OCI-LY7 (cell line): ENCODE results near the gene ODC1. TPM values are rescaled to one million over a fixed set of nuclear protein-coding genes. Genes with fewer than 3 reads are reported as not detected.

Experiments
- BruUV-seq: library from RNA; stranded (reverse); fragments of 400-500 nt; replicated peaks from 2 replicates; lab custom pipeline; 2021; lab: Mats Ljungman, UMichigan
- CTCF ChIA-PET: fragments of 300-600 bp; sonication (Branson Sonifier 250); formaldehyde crosslinking; loops from one replicate; lab custom pipeline; 2022; ENCODE audit warnings: antibody characterized with exemption; ENCODE audit not compliant: unreplicated experiment; lab: Charles Lee
- POLR2A ChIA-PET: fragments of 300-600 bp; sonication (Branson Sonifier 250); formaldehyde crosslinking; loops from one replicate; lab custom pipeline; 2022; ENCODE audit warnings: antibody characterized with exemption; lab: Charles Lee
- DNase-seq: peaks from one replicate; pipeline ENCODE4 v3.0.0-alpha.2; 2015; ENCODE audit warnings: low spot score
- H2AFZ ChIP-seq: fragments of 200-600 bp; sonication (generic), shearing (Covaris generic); 2 replicates; pipeline ENCODE4 v1.6.1; 2014; ENCODE audit warnings: mild to moderate bottlenecking, antibody characterized with exemption, low read length, moderate library complexity
- H3K27ac ChIP-seq: fragments of 200-600 bp; sonication (generic); 2 replicates; pipeline ENCODE4 v1.5.1; 2014; ENCODE audit warnings: mixed run types, low read depth, mild to moderate bottlenecking, moderate library complexity, low read length, inconsistent platforms; ENCODE audit not compliant: poor library complexity, severe bottlenecking
- H3K36me3 ChIP-seq: fragments of 200-600 bp; sonication (generic); 2 replicates; pipeline ENCODE4 v1.6.1; 2014; ENCODE audit warnings: mild to moderate bottlenecking, antibody characterized with exemption, low read length, moderate library complexity, mixed read lengths; ENCODE audit not compliant: insufficient read depth
- H3K4me1 ChIP-seq: fragments of 200-600 bp; sonication (generic); 2 replicates; pipeline ENCODE4 v1.5.1; 2014; ENCODE audit warnings: mild to moderate bottlenecking, low read length; ENCODE audit not compliant: insufficient read depth, poor library complexity, severe bottlenecking
- H3K4me2 ChIP-seq: fragments of 200-600 bp; sonication (generic); 2 replicates; pipeline ENCODE4 v1.6.1; 2014; ENCODE audit warnings: mild to moderate bottlenecking, low read length
- H3K4me3 ChIP-seq: fragments of 200-600 bp; sonication (generic); 2 replicates; pipeline ENCODE4 v1.5.1; 2014; ENCODE audit warnings: mild to moderate bottlenecking, low read depth, low read length; ENCODE audit not compliant: poor library complexity, severe bottlenecking
- H3K79me2 ChIP-seq: fragments of 200-600 bp; sonication (generic); 2 replicates; pipeline ENCODE4 v1.6.1; 2016; ENCODE audit warnings: low read depth, mild to moderate bottlenecking, low read length, moderate library complexity, mixed read lengths; ENCODE audit not compliant: insufficient read depth
- H3K9me2 ChIP-seq: fragments of 200-600 bp; sonication (generic); 2 replicates; pipeline ENCODE4 v1.6.1; 2016; ENCODE audit warnings: mild to moderate bottlenecking, low read length, mixed read lengths; ENCODE audit not compliant: insufficient read depth
- H3K9me3 ChIP-seq: fragments of 200-600 bp; sonication (generic); 2 replicates; pipeline ENCODE4 v1.6.1; 2014; ENCODE audit warnings: mild to moderate bottlenecking, mixed run types, low read length, mixed read lengths
- H4K20me1 ChIP-seq: fragments of 200-600 bp; sonication (generic); 2 replicates; pipeline ENCODE4 v1.6.1; 2014; ENCODE audit warnings: mild to moderate bottlenecking, antibody characterized with exemption, low read length, moderate library complexity, mixed read lengths; ENCODE audit not compliant: insufficient read depth
- EZH2phosphoT487 ChIP-seq: fragments of 200-600 bp; sonication (generic); IDR thresholded peaks from 2 replicates; pipeline ENCODE4 v1.6.1; 2018; ENCODE audit warnings: low read depth, borderline replicate concordance, mild to moderate bottlenecking, mixed run types, antibody characterized with exemption, low read length, moderate library complexity, mixed read lengths
- intact Hi-C: fragments of 100-400 bp; cut with micrococcal nuclease; formaldehyde crosslinking; loops from one replicate; pipeline ENCODE4 v1.10.0; 2022; ENCODE audit not compliant: unreplicated experiment
- total RNA-seq, 2 experiments: library from RNA; depleted of rRNA in 1 of 2; stranded (reverse); fragments of >200 nt in 1 of 2; shearing (Covaris generic) in 1 of 2; gene quantifications; 2 replicates each; pipeline ENCODE4 v1.2.3, GENCODE V29; 2014 to 2022
- TF ChIP-seq, protein P1 (sequence below): fragments of 200-600 bp; sonication (generic); conservative IDR thresholded peaks from 2 replicates; pipeline ENCODE4 v1.5.1; 2014; ENCODE audit warnings: mild to moderate bottlenecking, antibody characterized with exemption, low read length, moderate library complexity, mixed read lengths

ODC1 gene
- total RNA-seq, 2 experiments from 2014 or later, result 256 to 273 TPM

DNA sequence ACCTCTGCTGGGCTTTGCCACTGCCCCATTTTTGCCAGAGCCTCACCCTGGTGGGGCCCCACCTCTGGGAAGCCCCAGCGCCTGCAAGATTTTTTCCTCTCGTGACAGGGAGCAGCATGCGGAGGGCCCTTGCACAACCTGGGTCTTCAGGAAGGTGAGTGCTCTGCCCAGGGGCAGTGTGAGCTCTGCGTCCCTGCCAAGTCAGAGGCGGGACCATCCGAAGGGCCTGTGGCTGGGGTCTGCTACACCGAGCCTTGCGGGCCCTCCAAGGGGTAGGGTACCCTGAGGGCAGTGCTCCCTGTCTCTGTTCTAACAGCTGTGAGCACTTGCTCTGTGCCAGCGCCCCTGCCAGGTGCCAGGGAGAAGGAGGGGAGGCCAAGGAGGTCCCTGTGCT lies 5.8 kb upstream of the ODC1 start:
- Histone ChIP-seq H3K27ac (no peak overlapping the region), H3K36me3 (no peaks in the 10 kb centered on the region)
- intact Hi-C loops, result no loop called here

DNA sequence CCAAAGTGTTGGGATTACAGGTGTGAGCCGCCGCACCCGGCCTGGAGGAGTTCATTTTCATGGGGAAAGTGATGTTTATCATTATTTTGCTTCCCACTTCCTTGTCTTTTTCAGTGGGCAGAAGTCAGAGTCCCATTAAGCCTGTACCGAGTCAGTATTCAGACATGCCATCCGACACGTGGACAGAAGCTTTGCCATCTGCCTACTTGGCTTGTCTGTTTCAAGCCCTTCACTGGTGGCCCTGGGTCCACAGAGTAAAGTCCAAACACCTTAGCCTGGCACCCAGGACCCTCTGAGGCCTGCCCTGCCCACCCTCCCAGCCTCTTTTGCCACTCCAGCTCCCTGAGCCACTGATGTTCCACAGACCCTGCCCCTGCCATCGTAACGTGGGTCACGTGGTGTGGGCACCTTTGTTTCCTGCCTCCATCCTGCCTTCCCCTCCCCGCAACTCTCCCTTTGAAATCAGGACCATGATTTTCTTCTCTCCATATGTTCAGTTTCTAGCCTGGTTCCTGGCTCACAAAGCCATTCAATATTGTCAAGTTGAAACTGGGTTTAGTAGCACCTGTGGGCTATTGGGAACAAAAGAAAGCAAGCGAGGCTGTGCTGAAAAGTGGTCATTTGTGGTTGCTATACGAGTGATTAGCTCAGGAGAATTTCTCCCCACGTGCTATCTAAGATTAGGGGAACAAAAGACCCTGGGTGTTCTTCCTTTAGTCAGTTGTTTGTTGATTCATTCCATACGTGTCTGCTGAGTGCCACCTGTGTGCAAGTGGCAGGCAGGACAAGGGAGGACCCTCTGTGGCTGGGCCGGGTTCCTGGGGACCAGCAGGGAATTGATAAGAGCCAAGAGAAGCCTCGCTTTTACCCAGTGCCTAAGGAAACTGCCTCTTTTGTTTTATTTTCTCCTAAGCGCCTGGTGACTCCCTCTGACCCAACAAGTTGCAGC lies 5.1 kb upstream of the ODC1 start:
- ChIA-PET CTCF (no interaction called here), POLR2A (interaction anchor here (0.7 kb wide), 1 partner anchor 44 kb away, joined by 3 read pairs; no protein-coding TSS in a partner anchor)
- no peak overlapping the region for H2AFZ ChIP-seq
- BruUV-seq, result no TSS peak
- peaks cover 11% of the 10 kb centered on the region for H3K4me1 ChIP-seq
- H3K36me3 ChIP-seq, result no peaks in the 10 kb centered on the region
- H4K20me1 ChIP-seq, result no peaks in the 10 kb centered on the region
- no peak overlapping the region for H3K27ac ChIP-seq
- no peaks in the 10 kb centered on the region for H3K9me2 ChIP-seq
- intact Hi-C loops, result no loop called here
- H3K4me3 ChIP-seq, result no peak overlapping the region
- no peak overlapping the region for H3K4me2 ChIP-seq
- DNase-seq, result no peak
- H3K79me2 ChIP-seq, result no peaks in the 10 kb centered on the region; the same call in 1 of the 2 replicates
- TF ChIP-seq, protein P1, sequence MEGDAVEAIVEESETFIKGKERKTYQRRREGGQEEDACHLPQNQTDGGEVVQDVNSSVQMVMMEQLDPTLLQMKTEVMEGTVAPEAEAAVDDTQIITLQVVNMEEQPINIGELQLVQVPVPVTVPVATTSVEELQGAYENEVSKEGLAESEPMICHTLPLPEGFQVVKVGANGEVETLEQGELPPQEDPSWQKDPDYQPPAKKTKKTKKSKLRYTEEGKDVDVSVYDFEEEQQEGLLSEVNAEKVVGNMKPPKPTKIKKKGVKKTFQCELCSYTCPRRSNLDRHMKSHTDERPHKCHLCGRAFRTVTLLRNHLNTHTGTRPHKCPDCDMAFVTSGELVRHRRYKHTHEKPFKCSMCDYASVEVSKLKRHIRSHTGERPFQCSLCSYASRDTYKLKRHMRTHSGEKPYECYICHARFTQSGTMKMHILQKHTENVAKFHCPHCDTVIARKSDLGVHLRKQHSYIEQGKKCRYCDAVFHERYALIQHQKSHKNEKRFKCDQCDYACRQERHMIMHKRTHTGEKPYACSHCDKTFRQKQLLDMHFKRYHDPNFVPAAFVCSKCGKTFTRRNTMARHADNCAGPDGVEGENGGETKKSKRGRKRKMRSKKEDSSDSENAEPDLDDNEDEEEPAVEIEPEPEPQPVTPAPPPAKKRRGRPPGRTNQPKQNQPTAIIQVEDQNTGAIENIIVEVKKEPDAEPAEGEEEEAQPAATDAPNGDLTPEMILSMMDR, result no peak
- no peak for TF ChIP-seq EZH2phosphoT487
- no peaks in the 10 kb centered on the region for H3K9me3 ChIP-seq

More for the DNA sequence above, 5.8 kb upstream of the ODC1 start:
- H3K9me2 ChIP-seq, result no peaks in the 10 kb centered on the region
- ChIA-PET CTCF (no interaction called here), POLR2A (no interaction called here)
- no TSS peak for BruUV-seq
- H3K79me2 ChIP-seq, result no peaks in the 10 kb centered on the region; the same call in 1 of the 2 replicates
- H3K4me3 ChIP-seq, result no peak overlapping the region
- no peak for TF ChIP-seq EZH2phosphoT487
- TF ChIP-seq, protein P1, result no peak
- peaks cover 8% of the 10 kb centered on the region for H3K4me1 ChIP-seq
- no peak overlapping the region for H2AFZ ChIP-seq
- DNase-seq, result no peak
- no peaks in the 10 kb centered on the region for H3K9me3 ChIP-seq
- no peak overlapping the region for H3K4me2 ChIP-seq
- H4K20me1 ChIP-seq, result no peaks in the 10 kb centered on the region
